Keratinocyte (primary cell): ENCODE results near the gene ST3GAL6. TPM values are rescaled to one million over a fixed set of nuclear protein-coding genes. Genes with fewer than 3 reads are reported as not detected.
"Not testable (repeated sequence)": the region's sequence is repeated elsewhere in the genome, so short reads cannot be mapped to it uniquely, and the experiment has no call there.

ENCODE experiments used
- DNase-seq: peaks from one replicate; pipeline ENCODE4 v3.0.0-alpha.2; 2011; ENCODE audit warnings: low read depth, missing footprints, low spot score
- FAIRE-seq: peaks from 2 replicates; lab custom pipeline; 2011; peaks lifted over from hg19 to GRCh38; lab: Jason Lieb, UNC
- H2AFZ ChIP-seq: 2 replicates; pipeline ENCODE4 v1.6.0; 2012; ENCODE audit warnings: low read length, control low read depth, inconsistent platforms; ENCODE audit not compliant: control insufficient read depth
- H3K27ac ChIP-seq: 2 replicates; pipeline ENCODE4 v1.5.1; 2011; ENCODE audit warnings: low read length; ENCODE audit not compliant: control insufficient read depth, insufficient read depth
- H3K27me3 ChIP-seq: 3 replicates; pipeline ENCODE4 v1.6.0; 2011; ENCODE audit warnings: low read length; ENCODE audit not compliant: control insufficient read depth, insufficient read depth; ENCODE audit errors: extremely low read depth
- H3K36me3 ChIP-seq, 2 experiments: 2 replicates in 1 of 2; 3 replicates in 1 of 2; pipeline ENCODE4 v1.5.1; 2011; ENCODE audit warnings: low read length in 2 of 2, mild to moderate bottlenecking in 1 of 2; ENCODE audit not compliant: control insufficient read depth in 2 of 2, insufficient read depth in 2 of 2; ENCODE audit errors: extremely low read depth in 1 of 2
- H3K4me1 ChIP-seq: 3 replicates; pipeline ENCODE4 v1.5.1; 2011; ENCODE audit warnings: low read length; ENCODE audit not compliant: control insufficient read depth, insufficient read depth; ENCODE audit errors: extremely low read depth
- H3K4me2 ChIP-seq: 3 replicates; pipeline ENCODE4 v1.6.0; 2011; ENCODE audit warnings: low read depth, low read length; ENCODE audit not compliant: control insufficient read depth, insufficient read depth; ENCODE audit errors: extremely low read depth
- H3K4me3 ChIP-seq, 3 experiments: fragments of 200-600 bp in 1 of 3; sonication (generic) in 1 of 3; 2 replicates in 2 of 3; 3 replicates in 1 of 3; pipeline ENCODE4 v1.5.1; 2011 to 2016; ENCODE audit warnings: low read length in 3 of 3, mild to moderate bottlenecking in 3 of 3, control low read depth in 2 of 3, inconsistent platforms in 1 of 3, low read depth in 1 of 3, mixed read lengths in 1 of 3, mixed run types in 1 of 3, moderate library complexity in 1 of 3; ENCODE audit not compliant: control insufficient read depth in 2 of 3, insufficient read depth in 2 of 3; ENCODE audit errors: extremely low read depth in 1 of 3
- H3K79me2 ChIP-seq: 2 replicates; pipeline ENCODE4 v1.6.0; 2012; ENCODE audit warnings: low read length; ENCODE audit not compliant: control insufficient read depth, insufficient read depth
- H3K9ac ChIP-seq: 3 replicates; pipeline ENCODE4 v1.6.0; 2011; ENCODE audit warnings: low read length; ENCODE audit not compliant: control insufficient read depth, insufficient read depth; ENCODE audit errors: extremely low read depth
- H3K9me1 ChIP-seq: 3 replicates; pipeline ENCODE4 v1.6.0; 2011; ENCODE audit warnings: low read length; ENCODE audit not compliant: control insufficient read depth, insufficient read depth; ENCODE audit errors: extremely low read depth
- H3K9me3 ChIP-seq: 2 replicates; pipeline ENCODE4 v1.5.1; 2012; ENCODE audit warnings: low read depth, low read length; ENCODE audit not compliant: control insufficient read depth
- H4K20me1 ChIP-seq: 3 replicates; pipeline ENCODE4 v1.6.0; 2011; ENCODE audit warnings: low read length; ENCODE audit not compliant: control insufficient read depth, insufficient read depth; ENCODE audit errors: extremely low read depth
- EZH2 ChIP-seq: IDR thresholded peaks from one replicate; pipeline ENCODE4 v1.6.1; 2012; ENCODE audit warnings: inconsistent platforms, mild to moderate bottlenecking, low read length, moderate library complexity
- dilution Hi-C: fragments of 300-500 bp; cut with MboI; formaldehyde crosslinking; loops from one replicate; pipeline ENCODE4 v1.7.0; 2020; ENCODE audit warnings: low sequenced_read_pairs; ENCODE audit not compliant: extremely low pct_ligation_motif_present
- polyA plus RNA-seq, 5 experiments: library from polyadenylated mRNA; depleted of rRNA in 3 of 5; stranded (reverse) in 3 of 5; stranded (forward) in 1 of 5; unstranded in 1 of 5; fragments of >200 nt; gene quantifications; 1 replicate in 1 of 5; 2 replicates in 3 of 5; 3 replicates in 1 of 5; pipeline versions ENCODE4 v1.2.1 to v1.2.3, GENCODE V29; 2011 to 2012; ENCODE audit warnings: missing spikeins in 2 of 5, low read depth in 1 of 5, low replicate concordance in 1 of 5
- TF ChIP-seq, protein P1 (sequence below), 3 experiments: IDR thresholded peaks in 1 of 3; conservative IDR thresholded peaks in 1 of 3; optimal IDR thresholded peaks in 1 of 3; 2 replicates in 2 of 3; 3 replicates in 1 of 3; pipeline versions ENCODE3 to v1.5.1; 2011; ENCODE audit warnings: low read length in 3 of 3, mild to moderate bottlenecking in 3 of 3, moderate library complexity in 2 of 3, control low read depth in 1 of 3, inconsistent platforms in 1 of 3; ENCODE audit not compliant: insufficient read depth in 2 of 3; ENCODE audit errors: extremely low read depth in 1 of 3

ST3GAL6 gene
- polyA plus RNA-seq, 1 donor (not counting 4 experiments of a cell fraction or from before 2014, with no cell fraction given) = 5.3 TPM

GRCh38 chr3:98829246-98829832, 66.2 kb downstream of the ST3GAL6 start:
- Histone ChIP-seq H3K4me2 (no peak overlapping the region), H3K27ac (no peak overlapping the region), H3K4me1 (peaks cover 5% of the 10 kb centered on the region), H3K36me3 (peaks cover 9 to 18% of the 10 kb centered on the region in 2 experiments), H4K20me1 (peaks cover 3% of the 10 kb centered on the region), H3K4me3 (no peak overlapping the region), H3K9me1 (no peaks in the 10 kb centered on the region), H2AFZ (no peak overlapping the region), H3K9me3 (no peaks in the 10 kb centered on the region), H3K79me2 (peaks cover 57% of the 10 kb centered on the region), H3K27me3 (no peaks in the 10 kb centered on the region), H3K9ac (no peak overlapping the region)
- DNase-seq (no peak), FAIRE-seq (peak; percentile 43)
- dilution Hi-C loops = no loop called here
- no peak for TF ChIP-seq EZH2
- TF ChIP-seq, protein P1, sequence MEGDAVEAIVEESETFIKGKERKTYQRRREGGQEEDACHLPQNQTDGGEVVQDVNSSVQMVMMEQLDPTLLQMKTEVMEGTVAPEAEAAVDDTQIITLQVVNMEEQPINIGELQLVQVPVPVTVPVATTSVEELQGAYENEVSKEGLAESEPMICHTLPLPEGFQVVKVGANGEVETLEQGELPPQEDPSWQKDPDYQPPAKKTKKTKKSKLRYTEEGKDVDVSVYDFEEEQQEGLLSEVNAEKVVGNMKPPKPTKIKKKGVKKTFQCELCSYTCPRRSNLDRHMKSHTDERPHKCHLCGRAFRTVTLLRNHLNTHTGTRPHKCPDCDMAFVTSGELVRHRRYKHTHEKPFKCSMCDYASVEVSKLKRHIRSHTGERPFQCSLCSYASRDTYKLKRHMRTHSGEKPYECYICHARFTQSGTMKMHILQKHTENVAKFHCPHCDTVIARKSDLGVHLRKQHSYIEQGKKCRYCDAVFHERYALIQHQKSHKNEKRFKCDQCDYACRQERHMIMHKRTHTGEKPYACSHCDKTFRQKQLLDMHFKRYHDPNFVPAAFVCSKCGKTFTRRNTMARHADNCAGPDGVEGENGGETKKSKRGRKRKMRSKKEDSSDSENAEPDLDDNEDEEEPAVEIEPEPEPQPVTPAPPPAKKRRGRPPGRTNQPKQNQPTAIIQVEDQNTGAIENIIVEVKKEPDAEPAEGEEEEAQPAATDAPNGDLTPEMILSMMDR (optimal IDR thresholded peaks at IDR 0.05 in 1 of 3, IDR thresholded peaks at IDR 0.05 in 1 of 3, conservative IDR thresholded peaks at IDR 0.05 in 1 of 3; ENCODE audit: extremely low read depth in 1 of 3, insufficient read depth in 2 of 3, low read length in 3 of 3) = no peak

DNA sequence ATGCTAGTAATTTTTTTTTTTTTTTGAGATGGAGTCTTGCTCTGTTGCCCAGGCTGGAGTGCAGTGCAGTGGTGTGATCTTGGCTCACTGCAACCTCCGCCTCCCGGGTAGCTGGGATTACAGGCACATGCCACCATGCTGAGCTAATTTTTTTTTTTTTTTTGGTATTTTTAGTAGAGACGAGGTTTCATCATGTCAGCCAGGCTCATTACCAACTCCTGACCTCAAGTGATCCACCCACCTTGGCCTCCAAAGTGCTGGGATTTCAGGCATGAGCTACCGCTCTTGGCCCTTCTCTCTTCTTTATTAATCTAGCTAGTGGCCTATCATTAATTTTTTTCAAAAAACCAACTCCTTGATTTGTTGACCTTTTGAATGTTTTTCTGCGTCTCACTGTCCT, 67.9 kb downstream of the ST3GAL6 start:
- H3K4me2 ChIP-seq, H3K9me1 ChIP-seq, H3K4me3 ChIP-seq, H3K27ac ChIP-seq, H3K9ac ChIP-seq, FAIRE-seq, H3K27me3 ChIP-seq, H3K9me3 ChIP-seq, H2AFZ ChIP-seq, dilution Hi-C loops, DNase-seq, H3K4me1 ChIP-seq, H4K20me1 ChIP-seq: not testable (repeated sequence)
- Histone ChIP-seq H3K36me3 (peaks cover 7 to 14% of the 10 kb centered on the region in 2 experiments), H3K79me2 (peaks cover 54% of the 10 kb centered on the region)

DNA sequence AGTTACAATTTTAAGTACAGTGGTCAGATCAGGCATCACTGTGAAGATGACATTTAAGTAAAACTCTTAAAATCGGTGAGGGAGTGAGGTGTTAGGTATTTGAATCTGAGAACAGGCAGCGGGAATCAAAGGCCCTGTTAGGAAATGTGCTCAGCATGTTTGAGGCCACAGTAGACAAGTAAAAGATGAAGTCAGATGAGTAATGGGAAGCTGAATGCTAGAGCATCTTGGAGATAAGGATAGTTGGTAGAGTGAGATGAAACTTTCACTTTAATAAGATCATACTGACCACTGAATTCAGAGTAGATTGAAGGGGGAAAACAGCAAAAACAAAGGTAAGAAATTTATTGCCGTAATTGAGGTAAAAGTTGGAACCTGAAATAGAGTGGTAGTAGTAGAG, 76.7 kb downstream of the ST3GAL6 start:
- DNase-seq = no peak
- no peaks in the 10 kb centered on the region for H3K9me1 ChIP-seq
- H3K4me3 ChIP-seq = no peak overlapping the region
- H2AFZ ChIP-seq = no peak overlapping the region
- H3K4me2 ChIP-seq = no peak overlapping the region
- no peak overlapping the region for H3K27ac ChIP-seq
- TF ChIP-seq, protein P1 (optimal IDR thresholded peaks at IDR 0.05 in 1 of 3, IDR thresholded peaks at IDR 0.05 in 1 of 3, conservative IDR thresholded peaks at IDR 0.05 in 1 of 3; ENCODE audit: extremely low read depth in 1 of 3, insufficient read depth in 2 of 3, low read length in 3 of 3) = no peak
- no peak for TF ChIP-seq EZH2
- peaks cover 8% of the 10 kb centered on the region for H4K20me1 ChIP-seq
- no peaks in the 10 kb centered on the region for H3K4me1 ChIP-seq
- H3K27me3 ChIP-seq = no peaks in the 10 kb centered on the region
- no peak overlapping the region for H3K9ac ChIP-seq
- H3K79me2 ChIP-seq = peaks cover 42% of the 10 kb centered on the region
- dilution Hi-C loops = no loop called here
- FAIRE-seq = no peak
- H3K36me3 ChIP-seq = peaks cover 8 to 15% of the 10 kb centered on the region in 2 experiments
- H3K9me3 ChIP-seq = no peaks in the 10 kb centered on the region
